EL (cell line): ENCODE measurements around the gene MYO16.
"Not testable (repeated sequence)": the region's sequence is repeated elsewhere in the genome, so short reads cannot be mapped to it uniquely, and the experiment has no call there.

ENCODE experiments used
- DNase-seq: peaks from one replicate; pipeline ENCODE4 v3.0.0-alpha.2; 2016

MYO16 gene

GRCh38 chr13:108903613-108904012 lies 274.2 kb downstream of the MYO16 start:
- no peak for DNase-seq

DNA sequence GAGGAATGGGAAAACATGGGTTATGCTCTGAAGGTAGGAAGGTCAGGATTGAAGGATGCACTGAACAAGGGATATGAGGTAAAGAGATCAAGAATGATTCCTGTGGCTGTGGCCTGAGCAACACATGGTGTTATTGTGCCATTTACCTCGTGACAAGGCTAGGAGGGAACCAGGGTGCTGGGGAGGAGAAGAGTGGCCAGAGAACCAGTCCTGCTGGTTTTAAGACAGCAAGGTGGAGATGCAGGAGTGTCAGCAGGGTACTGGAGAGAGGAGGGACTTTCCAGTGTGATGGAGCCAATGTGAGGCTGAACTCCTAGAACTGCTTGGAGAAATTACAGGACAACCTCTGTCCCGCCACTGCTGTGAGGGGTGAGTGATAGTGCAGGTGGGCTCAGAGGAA lies 282.4 kb downstream of the MYO16 start:
- DNase-seq = no peak

- not testable (repeated sequence) for DNase-seq
Measured at GRCh38 chr13:108913731-108914130, 284.3 kb downstream of the MYO16 start.

- DNase-seq = peak; percentile 14
Measured at GRCh38 chr13:108915095-108915633, 285.8 kb downstream of the MYO16 start.

GRCh38 chr13:108915634-108916512 lies 286.5 kb downstream of the MYO16 start:
- DNase-seq = peak; percentile 63

DNA sequence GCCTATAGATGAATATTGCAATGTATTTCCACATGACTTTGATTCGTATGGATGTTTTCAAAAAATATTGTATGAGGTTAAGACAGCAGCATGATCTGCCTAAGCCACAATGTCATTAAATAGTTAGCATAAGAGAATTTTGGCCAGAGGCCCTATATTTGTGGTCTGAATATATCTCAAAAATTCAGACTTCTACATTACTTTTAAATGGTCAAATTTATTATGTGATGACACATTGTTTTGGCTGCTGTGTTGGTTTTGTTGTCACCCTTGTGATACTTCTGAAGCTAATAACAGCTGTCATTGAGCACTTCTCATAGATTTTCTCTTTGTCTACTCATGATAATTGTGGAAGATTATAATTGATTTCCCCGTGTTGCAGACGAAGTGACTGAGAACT lies 288.2 kb downstream of the MYO16 start:
- peak; percentile 48 for DNase-seq

DNA sequence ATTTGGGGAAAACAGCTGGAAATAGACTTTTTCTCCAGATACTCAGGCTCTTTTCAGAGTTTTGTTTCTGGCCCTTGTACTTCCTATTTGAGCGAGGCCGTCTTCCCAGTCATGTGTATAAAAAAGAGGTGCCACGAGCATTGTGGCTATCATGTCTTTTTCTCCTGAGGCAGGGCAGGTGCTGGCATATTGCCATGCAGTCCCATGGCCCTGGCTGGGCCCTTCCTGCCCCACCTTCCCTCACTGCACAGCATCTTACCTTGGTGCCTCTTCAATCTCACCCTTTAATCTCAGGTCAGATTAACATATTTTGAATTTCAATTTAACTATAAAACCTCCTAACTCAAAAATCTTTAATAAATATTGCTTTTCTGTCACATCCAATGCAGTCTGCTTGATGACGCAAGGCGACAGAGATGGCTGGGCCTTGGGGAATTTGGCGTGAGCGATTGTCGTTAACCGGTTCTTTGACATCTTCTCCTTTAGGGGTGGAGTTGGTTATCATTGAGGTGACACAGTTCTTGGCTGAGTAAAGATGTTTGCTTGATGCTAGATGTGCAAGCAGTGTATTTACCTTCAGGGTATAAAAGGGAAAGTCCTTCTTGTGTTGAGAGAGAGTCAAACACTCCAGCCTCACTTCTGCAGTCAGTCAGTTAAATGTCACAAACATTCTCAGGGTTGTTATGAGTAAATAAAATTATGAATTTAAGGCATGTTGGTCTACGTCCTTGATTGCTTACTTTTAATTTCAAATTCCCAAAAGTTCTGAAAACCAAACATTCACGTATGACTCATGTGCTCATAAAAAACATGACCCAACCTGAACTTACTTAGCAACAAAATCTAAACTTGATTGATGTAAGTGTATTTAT lies 289.9 kb downstream of the MYO16 start:
- peak; percentile 22 for DNase-seq

DNA sequence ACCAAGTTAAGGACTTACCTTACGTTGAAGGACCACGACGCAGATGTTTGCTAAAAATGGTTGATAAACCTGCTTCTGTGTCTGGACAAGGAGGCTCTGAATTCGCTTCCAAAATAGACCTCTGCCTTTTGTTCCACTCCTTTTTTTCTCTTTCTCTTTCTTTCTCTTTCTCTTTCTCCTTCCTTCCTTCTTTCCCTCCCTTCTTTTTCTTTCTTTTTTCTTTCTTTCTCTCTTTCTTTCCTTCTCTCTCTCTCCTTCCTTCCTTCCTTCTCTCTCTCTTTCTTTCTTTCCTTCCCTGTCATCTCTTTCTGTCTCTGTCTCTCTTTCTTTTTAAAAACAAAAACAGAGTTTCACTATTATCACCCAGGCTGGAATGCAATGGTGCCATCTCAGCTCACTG lies 290.7 kb downstream of the MYO16 start:
- DNase-seq = no peak

DNA sequence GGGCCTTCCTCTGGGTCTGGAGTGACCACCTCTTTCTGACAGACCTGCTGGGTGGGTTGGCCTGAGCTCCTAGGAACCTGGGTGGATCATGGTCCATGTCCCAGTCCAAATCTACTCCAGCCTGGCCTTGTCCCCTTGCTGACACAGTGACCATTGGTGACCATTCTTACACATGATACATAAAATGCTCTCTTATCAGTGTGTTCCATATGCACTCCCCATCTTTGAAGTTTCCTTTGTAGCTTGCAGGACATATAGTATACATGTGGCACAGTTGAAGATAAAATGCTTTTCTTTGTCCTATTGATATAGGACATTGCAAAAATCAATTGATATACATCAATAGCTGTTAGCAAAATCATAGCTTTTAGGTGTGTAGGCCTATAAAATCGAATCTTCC lies 291.8 kb downstream of the MYO16 start:
- DNase-seq = no peak

DNA sequence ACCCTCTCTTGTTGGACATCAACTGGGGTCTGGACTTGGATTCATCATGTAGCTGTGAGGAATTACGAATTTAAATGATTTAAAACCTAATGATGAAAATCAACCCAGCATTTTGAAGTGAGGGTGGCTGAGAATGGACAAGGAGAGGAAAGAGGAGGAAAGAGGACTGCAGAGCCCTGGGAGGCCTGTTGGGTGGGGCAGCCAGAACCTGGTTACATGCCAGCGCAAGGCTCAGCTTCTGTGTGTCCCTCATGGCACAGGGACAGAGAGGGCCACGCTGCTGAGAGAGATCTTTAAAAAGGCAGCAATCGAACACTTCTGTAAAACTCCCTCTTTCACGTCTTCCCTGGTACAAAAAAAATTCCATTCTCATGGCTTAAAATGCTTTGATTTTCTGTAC lies 292.7 kb downstream of the MYO16 start:
- DNase-seq = no peak

- no peak for DNase-seq
Measured at GRCh38 chr13:108923386-108924047, 294.1 kb downstream of the MYO16 start.

DNA sequence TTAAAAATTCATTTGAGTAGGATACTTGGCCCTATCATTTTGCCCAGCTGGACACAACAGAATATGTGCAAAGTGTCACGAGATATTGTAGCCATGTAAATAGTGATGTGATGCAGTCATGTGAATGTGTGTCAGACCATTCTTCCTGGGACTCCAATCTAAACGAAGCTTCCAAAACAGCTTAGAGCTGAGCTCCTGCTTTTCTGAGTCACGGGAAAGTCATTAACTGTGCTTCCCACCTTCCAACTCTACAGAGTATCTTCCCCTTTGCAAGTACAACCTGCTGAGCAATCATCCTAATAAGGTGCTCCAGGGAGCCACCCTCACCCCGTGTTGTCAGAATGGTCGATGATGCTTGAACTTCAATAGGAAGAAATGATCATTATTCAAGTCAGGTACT lies 294.7 kb downstream of the MYO16 start:
- DNase-seq = peak; percentile 16

- DNase-seq = no peak
Measured at GRCh38 chr13:108924541-108924940, 295.1 kb downstream of the MYO16 start.

DNA sequence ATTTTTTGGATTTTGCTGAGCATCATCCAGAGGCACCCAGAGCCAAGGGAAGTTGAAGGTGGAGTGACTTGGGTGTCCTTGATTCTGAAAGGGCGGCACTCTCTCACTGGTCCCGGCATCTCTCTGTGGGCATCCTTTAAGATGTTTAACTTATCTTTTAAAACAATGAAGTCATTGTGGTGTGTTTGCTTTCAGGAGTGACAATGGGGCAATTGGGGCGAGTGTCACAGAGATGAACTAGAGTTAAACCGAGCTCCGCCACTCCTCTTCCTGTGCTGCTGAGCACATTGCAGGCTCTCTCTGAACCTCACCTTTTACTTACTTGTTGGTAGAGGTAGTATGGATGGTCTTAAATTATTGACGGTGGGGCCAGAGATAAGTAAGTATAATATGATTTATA lies 295.7 kb downstream of the MYO16 start:
- DNase-seq = no peak

GRCh38 chr13:108926862-108927261 lies 297.5 kb downstream of the MYO16 start:
- DNase-seq = no peak

- DNase-seq = no peak
Measured at GRCh38 chr13:108927615-108928014, 298.2 kb downstream of the MYO16 start.

DNA sequence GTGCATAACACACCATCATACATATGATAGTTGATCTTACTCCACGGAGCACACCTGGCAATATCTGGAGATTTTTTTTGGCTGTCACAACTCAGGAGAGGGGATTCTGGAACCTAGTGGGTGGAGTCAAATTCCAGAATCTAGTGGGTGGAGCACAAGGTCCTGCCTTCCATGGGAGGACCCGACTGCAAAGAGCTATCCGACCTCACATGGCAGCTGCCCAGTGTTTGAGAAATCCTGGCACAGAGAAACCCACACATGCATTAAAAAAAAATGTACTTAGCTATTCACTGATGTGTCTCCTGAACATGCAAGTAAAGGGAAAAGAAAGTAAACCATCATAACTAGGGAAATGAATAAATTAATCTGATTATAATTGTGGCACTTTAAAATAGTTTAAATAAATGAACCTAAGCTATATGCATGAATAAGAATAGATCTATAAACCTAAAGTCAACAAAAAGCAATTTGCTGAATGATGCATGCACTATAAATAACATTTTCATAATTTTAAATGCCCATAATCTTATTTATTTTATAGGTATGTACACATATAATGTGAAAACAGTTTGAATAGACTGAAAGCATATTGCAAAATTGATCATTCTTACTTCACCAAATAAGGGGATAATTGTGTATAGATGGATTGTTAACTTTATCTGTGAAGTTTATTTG lies 300.3 kb downstream of the MYO16 start:
- no peak for DNase-seq

GRCh38 chr13:108932196-108932595 lies 302.8 kb downstream of the MYO16 start:
- DNase-seq = no peak

DNA sequence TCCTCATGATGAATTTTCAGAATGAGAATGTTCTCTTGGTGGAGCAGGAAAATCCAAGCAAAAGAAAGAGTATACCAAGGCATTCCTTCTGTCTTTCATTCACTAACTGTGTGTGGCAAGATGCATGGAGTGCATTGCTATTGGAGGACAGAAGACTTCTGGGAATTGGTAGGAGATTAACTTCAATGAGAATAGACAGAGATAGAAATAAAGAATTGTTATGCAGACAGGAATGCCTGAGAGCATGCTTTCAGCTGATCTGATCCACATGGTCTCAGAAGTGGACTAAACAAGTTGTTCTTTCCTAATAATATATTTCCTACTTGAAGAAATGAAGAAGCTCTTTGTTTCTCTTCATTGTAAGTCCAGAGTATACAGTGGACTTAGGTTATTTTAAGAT lies 303.6 kb downstream of the MYO16 start:
- no peak for DNase-seq

DNA sequence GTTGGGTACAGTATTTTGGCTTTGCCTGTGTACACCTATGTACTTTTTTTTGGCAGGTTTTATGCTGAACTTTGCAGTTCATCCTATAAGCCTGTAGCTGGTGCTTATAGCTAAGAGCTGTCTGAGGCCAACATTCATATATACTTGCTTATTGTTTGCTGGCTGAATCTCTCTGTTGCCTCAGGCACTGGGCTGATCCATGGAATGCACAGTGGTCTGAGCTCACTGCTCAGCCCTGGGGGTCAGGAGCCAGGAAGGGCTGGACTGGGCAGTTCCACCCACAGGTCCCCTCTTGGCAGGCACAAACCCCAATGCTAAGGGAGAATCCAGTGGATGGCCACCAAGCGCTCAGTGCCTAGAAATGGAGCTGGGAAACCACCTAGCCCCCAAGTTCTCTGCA lies 308.7 kb downstream of the MYO16 start:
- no peak for DNase-seq

DNA sequence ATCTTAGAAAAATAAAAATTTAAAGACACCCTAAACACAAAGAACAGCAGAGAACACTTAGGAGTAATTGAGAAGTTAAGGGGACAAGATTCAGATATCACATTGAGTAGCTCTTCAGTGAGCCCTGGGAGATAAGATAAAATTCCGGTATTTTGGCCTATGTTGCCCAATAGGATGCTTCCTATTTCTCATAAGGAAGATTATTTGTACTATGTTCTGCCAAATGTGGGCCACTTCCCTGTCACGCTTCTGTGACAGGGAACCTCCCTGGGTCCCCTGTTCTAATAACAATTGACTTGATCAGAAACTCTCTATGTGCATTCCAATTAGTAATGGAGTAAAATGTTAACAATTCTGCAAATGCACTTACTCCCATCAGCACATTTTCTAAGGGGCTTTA lies 310.7 kb downstream of the MYO16 start:
- no peak for DNase-seq

GRCh38 chr13:108943842-108944241 lies 314.4 kb downstream of the MYO16 start:
- DNase-seq = no peak

DNA sequence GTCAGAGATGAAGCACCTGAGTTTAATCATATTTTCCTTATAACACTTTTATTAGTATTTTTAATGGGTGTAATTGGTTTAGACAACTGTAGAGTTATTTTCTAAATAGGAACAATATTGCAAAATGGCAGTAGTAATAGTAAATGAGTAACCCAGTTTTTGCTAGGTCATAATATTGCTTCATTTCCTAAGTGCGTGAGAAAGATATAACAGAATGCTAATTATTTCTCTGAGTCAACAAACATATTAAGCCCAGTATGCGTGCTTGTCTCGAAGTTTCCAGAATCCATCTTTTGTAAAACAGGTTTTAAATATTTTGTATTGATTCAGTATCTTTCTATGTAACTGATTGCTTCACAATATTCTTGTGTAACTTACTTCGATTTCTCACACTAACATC lies 315.3 kb downstream of the MYO16 start:
- DNase-seq = peak; percentile 36
